ENCODE data around the gene FANCD2OS.
"Not testable (repeated sequence)": the region's sequence is repeated elsewhere in the genome, so short reads cannot be mapped to it uniquely, and the experiment has no call there.

Gene FANCD2OS

GRCh38 chr3:10091387-10091786, 16.7 kb downstream of the FANCD2OS start:
- not testable (repeated sequence) for DNase-seq (ENCODE audit: low spot score)

DNA sequence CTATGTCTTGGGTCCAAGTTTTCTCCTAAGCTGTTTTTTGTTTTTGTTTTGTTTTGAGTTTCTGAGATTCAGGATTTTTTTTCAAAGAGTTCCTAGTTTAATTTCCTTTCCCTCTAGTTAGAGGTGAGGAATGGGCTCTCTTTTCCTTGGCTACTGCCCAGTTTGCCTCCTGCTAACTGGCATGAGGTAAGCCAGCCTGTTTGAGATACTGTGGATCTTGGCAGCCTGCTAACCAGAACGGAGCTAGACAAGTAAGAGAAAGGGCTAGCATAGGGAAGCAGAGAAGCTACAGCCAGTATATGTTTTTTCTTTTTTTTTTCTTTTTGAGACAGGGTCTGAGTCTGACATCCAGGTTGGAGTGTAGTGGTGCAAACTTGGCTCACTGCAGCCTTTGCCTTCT, 17.3 kb downstream of the FANCD2OS start:
- DNase-seq (ENCODE audit: low spot score), result not testable (repeated sequence)

- no peak for DNase-seq (ENCODE audit: low spot score)
Measured at GRCh38 chr3:10090179-10090578, 17.9 kb downstream of the FANCD2OS start.

DNA sequence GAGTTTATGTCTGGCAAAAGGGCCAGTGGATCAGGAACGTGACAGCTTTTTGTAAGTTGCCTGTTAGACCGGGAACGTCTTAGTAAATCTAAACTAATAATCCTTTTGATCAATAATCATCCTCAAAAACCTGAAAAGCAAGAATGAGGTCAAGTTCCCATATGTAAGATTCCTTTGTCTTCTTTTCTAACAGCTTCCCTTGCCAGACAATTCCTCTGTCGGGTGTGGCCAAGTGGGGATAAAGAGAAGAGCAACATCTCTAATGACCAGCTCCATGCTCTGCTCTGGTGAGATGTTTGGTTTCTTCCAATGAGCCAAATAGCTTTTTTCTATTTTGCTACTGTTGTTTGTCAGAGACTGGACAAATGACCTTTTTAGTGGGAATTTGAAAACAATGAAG, 19.8 kb downstream of the FANCD2OS start:
- DNase-seq (ENCODE audit: low spot score), result no peak

DNA sequence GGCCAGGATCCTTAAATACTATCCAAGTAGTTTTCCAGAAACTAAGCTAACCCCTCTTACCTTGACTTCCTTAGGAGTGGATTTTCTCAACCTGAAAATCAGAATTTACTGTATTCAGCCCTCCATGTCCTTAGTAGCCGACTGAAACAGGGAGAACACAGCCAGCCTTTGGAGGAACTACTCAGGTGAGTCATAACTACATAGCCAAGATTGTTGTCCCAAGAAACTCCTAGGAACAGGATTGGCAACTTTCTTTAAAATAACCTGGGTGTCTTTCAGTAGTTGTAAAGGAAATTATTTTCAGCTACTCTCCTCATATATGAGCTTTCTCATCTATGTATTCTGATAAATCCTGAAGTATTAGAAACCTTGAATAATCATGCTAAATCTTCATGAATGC, 22.3 kb downstream of the FANCD2OS start:
- DNase-seq (ENCODE audit: low spot score), result no peak

GRCh38 chr3:10081871-10082270, 26.2 kb downstream of the FANCD2OS start:
- DNase-seq (ENCODE audit: low spot score), result no peak

GRCh38 chr3:10074666-10075065, 33.4 kb downstream of the FANCD2OS start:
- no peak for DNase-seq (ENCODE audit: low spot score)

DNA sequence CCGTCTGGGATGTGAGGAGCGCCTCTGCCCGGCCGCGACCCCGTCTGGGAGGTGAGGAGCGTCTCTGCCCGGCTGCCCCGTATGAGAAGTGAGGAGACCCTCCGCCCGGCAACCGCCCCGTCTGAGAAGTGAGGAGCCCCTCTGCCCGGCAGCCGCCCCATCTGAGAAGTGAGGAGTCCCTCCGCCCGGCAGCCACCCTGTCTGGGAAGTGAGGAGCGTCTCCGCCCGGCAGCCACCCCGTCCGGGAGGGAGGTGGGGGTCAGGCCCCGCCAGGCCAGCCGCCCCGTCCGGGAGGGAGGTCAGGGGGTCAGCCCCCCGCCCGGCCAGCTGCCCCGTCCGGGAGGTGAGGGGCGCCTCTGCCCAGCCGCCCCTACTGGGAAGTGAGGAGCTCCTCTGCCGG, 38.0 kb downstream of the FANCD2OS start:
- not testable (repeated sequence) for DNase-seq (ENCODE audit: low spot score)

DNA sequence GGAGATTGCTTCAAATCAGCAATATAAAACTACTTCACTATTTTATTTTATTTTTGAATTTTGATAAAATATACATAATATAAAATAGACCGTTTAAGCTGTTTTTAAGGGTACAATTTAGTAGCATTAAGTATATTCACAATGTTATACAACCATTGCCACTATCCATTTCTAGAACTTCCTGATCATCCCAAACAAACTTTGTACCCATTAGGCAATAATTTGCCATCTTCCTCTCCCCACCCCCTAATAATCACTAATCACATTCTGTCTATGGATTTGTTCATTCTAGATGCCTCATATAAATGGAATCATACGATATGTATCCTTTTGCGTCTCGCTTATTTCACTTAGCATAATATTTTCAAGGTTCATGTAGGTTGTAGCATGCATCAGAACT, 53.0 kb downstream of the FANCD2OS start:
- DNase-seq (ENCODE audit: low spot score), result no peak

Data from germinal center (tissue), 1 donor.